ENCODE results near the gene TMEM239.

DNA sequence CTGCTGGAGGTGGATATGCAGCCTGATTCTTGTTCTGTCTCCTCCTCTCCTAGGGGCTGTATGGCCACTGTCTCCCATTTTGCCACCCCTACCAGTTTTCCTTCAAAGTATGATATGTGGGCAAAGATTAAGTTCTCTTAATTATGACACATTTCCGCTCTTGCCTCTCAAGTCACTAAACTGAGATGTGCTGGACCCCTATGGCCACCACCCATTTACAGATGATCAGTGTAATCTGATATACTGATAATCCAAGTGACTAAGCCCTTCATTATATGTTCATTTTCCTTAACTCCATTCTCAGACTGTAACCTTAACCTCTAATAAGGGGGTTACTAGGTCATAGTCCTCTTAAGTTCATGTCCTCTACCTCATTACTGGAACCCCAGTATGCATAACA is 2.1 kb upstream of the TMEM239 start:
- TF ChIP-seq GATA3 (IDR thresholded peaks at IDR 0.05; ENCODE audit: low read depth, low read length) (no peak), GATA2 (IDR thresholded peaks at IDR 0.05; ENCODE audit: low read depth, low read length) (no peak)
